ENCODE data around the gene SKI. TPM values are rescaled to one million over a fixed set of nuclear protein-coding genes. Genes with fewer than 3 reads are reported as not detected.
A peak's percentile ranks its signal among the peaks of the same experiment; 100 is the strongest.

The SKI gene
- total and polyA plus RNA-seq, 2 of the 8 experiments (the other 6 are each of a cell fraction or from before 2014, with no cell fraction given), result 8.3 to 87.6 TPM

DNA sequence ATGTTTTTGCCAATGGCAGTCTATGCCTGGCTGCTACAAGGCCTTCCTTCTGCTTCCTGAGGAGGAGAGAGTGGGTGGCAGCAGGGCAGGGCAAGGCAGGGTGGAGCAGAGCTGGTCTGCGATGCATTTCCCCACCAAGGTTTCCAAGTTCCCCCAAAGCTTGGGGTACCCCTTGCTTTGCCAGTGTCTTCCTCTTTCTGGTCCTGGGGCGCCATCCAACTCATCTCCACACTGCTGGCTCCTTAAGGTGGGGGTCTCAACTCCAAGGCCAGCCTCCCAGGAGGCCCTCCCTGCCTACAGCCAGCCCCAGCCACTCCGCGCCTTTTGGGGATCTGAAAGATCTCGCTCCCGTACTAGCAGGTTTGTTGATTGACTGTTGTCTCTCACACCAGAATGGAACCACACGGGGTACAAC, 3.9 kb upstream of the SKI start:
- Histone ChIP-seq H3K9ac (replicated peaks in 1 of 4; ENCODE audit: extremely low read depth in 1 of 4, low read depth in 3 of 4, low read length in 3 of 4) (no peak overlapping the region), H2BK20ac (ENCODE audit: low read length) (no peak overlapping the region), H2BK12ac (ENCODE audit: low read depth, low read length) (no peak overlapping the region), H4K5ac (ENCODE audit: insufficient read length, low read depth, low read length) (no peak overlapping the region), H3K14ac (ENCODE audit: insufficient read length) (no peak overlapping the region), H2BK5ac (ENCODE audit: low read depth, low read length) (no peak overlapping the region), H3K27ac (ENCODE audit: low read depth, low read length) (no peak overlapping the region), H2BK120ac (replicated peaks; ENCODE audit: low read depth, low read length) (no peak overlapping the region), H3K79me1 (ENCODE audit: low read depth, low read length) (no peaks in the 10 kb centered on the region), H2BK15ac (ENCODE audit: low read length) (no peak overlapping the region), H3K9me3 (ENCODE audit: insufficient read depth in 2 of 2, low read depth in 1 of 2, low read length in 1 of 2) (no peaks in the 10 kb centered on the region), H3K4me3 (ENCODE audit: extremely low read depth in 1 of 4, insufficient read depth in 2 of 4, low read depth in 3 of 4, low read length in 4 of 4) (no peak overlapping the region), H3K23me2 (ENCODE audit: low read depth, low read length) (peaks cover 13% of the 10 kb centered on the region), H3K27me3 (replicated peaks in 1 of 4; ENCODE audit: control insufficient read depth in 3 of 4, extremely low read depth in 1 of 4, insufficient read depth in 3 of 4, low read length in 3 of 4) (no peaks in the 10 kb centered on the region), H4K8ac (ENCODE audit: extremely low read depth, insufficient read depth, low read length) (0 out of 2 replicates have a peak overlapping the region, but pooled peaks have one; percentile 68), H3K4me2 (ENCODE audit: insufficient read depth in 1 of 2, low read depth in 2 of 2, low read length in 2 of 2) (no peak overlapping the region), H3K56ac (replicated peaks; ENCODE audit: insufficient read length, low read depth, low read length) (no peak overlapping the region), H4K91ac (replicated peaks; ENCODE audit: insufficient read length, low read length) (peak overlapping the region; percentile 54), H3K4ac (replicated peaks; ENCODE audit: insufficient read length, low read depth, low read length) (no peak overlapping the region), H3K4me1 (replicated peaks in 1 of 4; ENCODE audit: control insufficient read depth in 3 of 4, insufficient read depth in 4 of 4, low read length in 3 of 4) (peaks cover 0 to 10% (median 6%) of the 10 kb centered on the region in 4 experiments; a peak in 5 of 7 replicates), H3K18ac (ENCODE audit: extremely low read depth, low read length) (no peak overlapping the region), H3K36me3 (ENCODE audit: control insufficient read depth in 2 of 4, insufficient read depth in 4 of 4, low read length in 3 of 4) (no peaks in the 10 kb centered on the region), H4K20me1 (replicated peaks in 1 of 2; ENCODE audit: control insufficient read depth in 1 of 2, insufficient read depth in 2 of 2, low read length in 2 of 2) (peaks cover 4 to 5% of the 10 kb centered on the region in 2 experiments), H3K79me2 (ENCODE audit: control insufficient read depth in 1 of 2, insufficient read depth in 2 of 2, low read length in 2 of 2) (peaks cover 5 to 6% of the 10 kb centered on the region in 2 experiments), H2AFZ (ENCODE audit: low read length) (no peak overlapping the region), H3K23ac (ENCODE audit: insufficient read length) (no peak overlapping the region), H2AK5ac (ENCODE audit: low read depth, low read length) (no peak overlapping the region)
- TF ChIP-seq KDM4A (IDR thresholded peaks at IDR 0.05; ENCODE audit: low read depth, low read length, severe bottlenecking) (no peak), TAF1 (IDR thresholded peaks at IDR 0.05; ENCODE audit: low read depth, low read length) (no peak), RNF2 (IDR thresholded peaks at IDR 0.05; ENCODE audit: borderline replicate concordance, low read depth, low read length, missing control alignments, poor library complexity, severe bottlenecking) (no peak), SIRT6 (IDR thresholded peaks at IDR 0.05; ENCODE audit: low read length) (no peak)
- ChIA-PET CTCF (ENCODE audit: partially characterized antibody) (interaction anchor here (0.7 to 3.2 kb wide), 7 partner anchors 14 to 98 kb away, joined by 3 to 13 read pairs (median 3); partner anchors contain the start of gene FAAP20), POLR2A (ENCODE audit: partially characterized antibody) (interaction anchor here (0.6 to 1.6 kb wide), 4 partner anchors 8 to 135 kb away, joined by 3 to 6 read pairs (median 3); no protein-coding TSS in a partner anchor)
- no peak for DNase-seq (ENCODE audit: low read depth in 1 of 2, low spot score in 2 of 2)
- no peak for FAIRE-seq
- 92% methylated on average over 7 of the region's 7 CpGs; no CpG with 5 or more reads in 1 of the 2 experiments for WGBS, 2 experiments (ENCODE audit: extremely low coverage in 1 of 2, insufficient coverage in 1 of 2, insufficient read length in 1 of 2, insufficient replicate concordance in 2 of 2, low coverage in 1 of 2, low lambda C conversion rate in 2 of 2, missing lambda C conversion rate in 1 of 2)

All from H1 (cell line).